GM18951 (cell line): ENCODE results near the gene TGFB1I1.
"Not testable (repeated sequence)": the region's sequence is repeated elsewhere in the genome, so short reads cannot be mapped to it uniquely, and the experiment has no call there.

Experiments used
- POLR2A ChIP-seq: IDR thresholded peaks from 4 replicates; pipeline ENCODE4 v1.6.1; 2011; ENCODE audit warnings: mild to moderate bottlenecking; ENCODE audit not compliant: insufficient read length, insufficient read depth; ENCODE audit errors: extremely low read depth
- in situ Hi-C: fragments of 300-500 bp; cut with MboI; formaldehyde crosslinking; loops from one replicate; pipeline ENCODE4 v1.12.0; 2022; ENCODE audit warnings: low sequenced_read_pairs, mixed read lengths, inconsistent platforms; ENCODE audit not compliant: unreplicated experiment

TGFB1I1 gene

DNA sequence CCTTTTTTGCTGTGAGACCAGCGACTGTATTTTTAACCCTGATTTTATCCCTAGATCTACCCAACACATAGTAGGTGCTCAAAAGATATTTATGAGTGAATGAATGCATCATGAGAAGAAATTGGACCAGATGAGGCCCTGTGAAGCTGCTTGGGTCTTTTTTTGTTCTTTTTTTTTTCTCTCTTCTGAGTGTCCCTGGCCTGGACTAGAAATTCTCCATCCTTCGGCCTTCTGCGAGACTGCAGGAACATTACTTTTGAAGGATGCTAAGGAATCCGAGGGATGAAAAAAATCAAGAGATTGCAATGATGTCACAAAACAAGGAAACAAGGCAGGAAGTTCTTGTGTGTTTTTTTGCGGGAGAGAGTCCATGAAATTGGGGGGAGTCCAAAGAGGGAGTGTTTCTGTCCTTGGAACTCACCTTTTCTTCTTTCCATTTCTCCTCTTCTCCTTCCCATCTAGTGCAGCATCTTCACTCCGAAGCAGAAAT lies 36.8 kb downstream of the TGFB1I1 start:
- no peak for TF ChIP-seq POLR2A

DNA sequence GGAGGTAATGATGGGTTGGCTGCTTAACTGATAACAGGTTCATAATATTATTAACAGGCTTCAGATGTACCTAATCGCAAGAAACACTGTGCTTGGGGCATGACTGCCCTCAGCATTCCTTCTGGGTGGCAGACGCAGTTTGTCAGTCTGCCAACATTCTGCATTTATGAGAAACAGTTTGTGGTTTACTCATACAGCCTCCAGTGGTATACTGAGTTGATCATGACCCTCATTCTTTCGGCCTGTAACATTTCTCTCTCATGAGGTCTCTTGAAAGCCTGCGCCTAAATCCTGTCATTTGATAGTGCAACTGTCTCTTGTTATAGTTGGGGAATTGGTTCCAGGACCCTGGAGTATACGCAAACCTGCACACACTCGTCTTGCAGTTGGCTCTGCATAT lies 41.2 kb downstream of the TGFB1I1 start:
- in situ Hi-C loops = no loop called here
- no peak for TF ChIP-seq POLR2A

More for the DNA sequence above, 36.8 kb downstream of the TGFB1I1 start:
- in situ Hi-C loops = loop anchor here (10.0 kb wide), 1 partner anchor 196 kb away; no protein-coding TSS in a partner anchor

DNA sequence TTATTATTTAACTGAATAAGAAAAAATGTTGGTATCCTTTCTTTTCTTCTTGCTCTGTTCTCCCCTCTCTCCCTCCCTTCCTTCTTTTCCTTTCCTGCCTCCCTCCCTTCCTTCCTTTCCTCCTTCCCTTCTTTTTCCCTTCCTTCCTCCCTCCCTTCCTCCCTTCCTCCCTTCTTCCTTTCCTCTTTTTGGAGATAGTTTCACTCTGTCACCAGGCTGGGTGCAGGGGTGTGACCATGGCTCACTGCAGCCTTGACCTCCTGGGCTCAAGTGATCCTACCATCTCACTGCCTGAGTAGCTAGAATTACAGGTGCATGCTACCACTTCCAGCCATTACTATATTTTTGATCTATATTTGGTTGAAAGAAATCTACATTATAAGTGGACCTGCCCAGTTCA lies 41.9 kb downstream of the TGFB1I1 start:
- TF ChIP-seq POLR2A = no peak
- in situ Hi-C loops = no loop called here

DNA sequence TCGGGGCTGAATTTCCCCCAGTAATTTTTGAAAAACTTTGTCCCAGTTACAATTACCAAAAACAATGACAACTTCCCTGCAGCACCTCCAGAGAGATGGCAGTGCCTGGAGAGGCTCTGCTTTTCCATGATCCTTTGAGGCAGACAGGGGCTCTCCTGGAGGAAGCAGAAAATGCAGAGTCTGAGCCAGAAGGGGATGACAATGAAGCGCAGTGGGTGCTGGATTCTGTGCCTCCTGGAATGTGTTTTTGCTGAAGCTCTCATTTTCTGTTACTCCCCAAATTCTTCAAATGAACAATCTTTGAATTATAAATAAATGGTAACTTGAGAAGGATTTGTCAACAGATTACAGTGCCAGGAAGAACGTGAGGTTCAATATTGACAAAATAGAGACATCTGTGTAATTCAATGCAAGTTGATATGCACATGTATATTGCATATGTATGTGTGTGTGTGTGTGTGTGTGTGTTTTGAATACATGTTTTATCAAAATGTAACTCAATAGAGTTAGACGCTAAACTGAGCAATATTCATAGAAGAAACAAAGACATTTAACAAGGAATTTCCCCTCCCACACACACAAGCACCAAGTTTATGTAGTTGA lies 45.9 kb downstream of the TGFB1I1 start:
- TF ChIP-seq POLR2A = no peak
- in situ Hi-C loops = no loop called here

DNA sequence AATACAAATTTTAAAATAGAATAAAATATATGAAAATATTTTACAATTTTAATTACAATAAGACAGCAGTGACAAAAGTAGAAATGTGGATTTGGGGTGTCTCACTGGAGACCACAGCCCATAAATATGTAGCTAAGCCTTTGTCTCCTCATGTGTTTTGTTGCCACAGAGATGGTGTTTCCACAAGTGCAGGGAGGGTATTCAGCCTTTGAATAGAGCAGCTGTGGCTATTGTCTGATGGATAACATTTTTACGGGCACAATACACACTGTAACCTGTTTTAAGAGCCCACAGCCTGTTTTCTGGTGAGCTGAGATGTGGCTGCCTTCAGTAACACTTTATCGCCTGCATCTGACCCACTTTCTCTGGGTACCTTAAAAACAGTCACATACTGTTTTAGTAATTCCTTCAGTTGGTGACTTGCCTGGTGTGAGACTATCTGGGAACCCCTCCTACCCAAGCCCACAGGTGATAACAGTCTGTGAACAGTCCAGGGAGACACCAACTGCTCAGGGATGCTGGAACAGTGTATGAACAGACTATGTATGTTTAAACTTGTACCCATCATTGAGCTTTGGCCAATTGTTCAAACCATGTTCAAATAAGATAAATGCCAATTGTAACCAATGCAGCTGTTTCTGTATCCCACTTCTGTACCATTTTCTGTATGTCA lies 47.9 kb downstream of the TGFB1I1 start:
- in situ Hi-C loops = no loop called here
- no peak for TF ChIP-seq POLR2A

DNA sequence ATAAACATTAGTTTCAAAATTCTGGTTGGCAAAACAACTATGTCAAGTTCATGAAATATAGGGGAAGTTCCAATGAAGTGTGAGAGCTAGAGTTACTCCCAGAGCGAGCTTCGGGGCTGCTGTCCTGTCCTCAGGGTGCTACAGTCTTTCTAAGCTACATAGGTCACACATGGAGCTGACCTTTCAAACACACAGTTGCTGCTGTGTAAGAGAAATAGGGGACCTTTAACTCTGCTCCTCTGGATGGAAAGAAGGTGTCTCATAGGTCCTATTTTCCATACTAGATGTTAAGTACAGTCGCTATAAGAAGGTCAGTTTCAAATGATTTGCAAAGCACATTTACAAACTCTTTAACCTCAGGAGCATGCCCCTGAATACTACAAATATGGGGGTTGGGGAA lies 49.4 kb downstream of the TGFB1I1 start:
- in situ Hi-C loops = no loop called here
- TF ChIP-seq POLR2A = no peak

DNA sequence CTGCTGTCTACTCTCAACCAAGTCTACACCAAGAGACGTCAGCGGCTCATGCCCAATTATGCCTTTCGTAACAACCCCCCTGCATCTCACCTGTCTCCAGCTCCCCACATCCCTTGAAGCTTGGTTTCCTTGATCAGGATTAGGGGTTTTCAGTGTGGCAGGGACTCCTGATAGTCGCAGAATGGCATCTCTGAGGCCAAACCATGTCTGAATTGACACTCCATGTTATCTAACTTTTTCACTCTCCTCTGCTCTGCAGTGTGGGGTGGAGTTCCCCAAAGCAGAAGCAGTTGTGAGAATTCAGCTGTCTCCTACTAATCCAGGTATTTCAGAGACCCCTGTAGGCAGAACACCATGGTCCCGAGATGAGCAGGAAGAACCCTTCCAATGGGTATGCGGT lies 50.1 kb downstream of the TGFB1I1 start:
- in situ Hi-C loops = no loop called here
- TF ChIP-seq POLR2A = no peak

DNA sequence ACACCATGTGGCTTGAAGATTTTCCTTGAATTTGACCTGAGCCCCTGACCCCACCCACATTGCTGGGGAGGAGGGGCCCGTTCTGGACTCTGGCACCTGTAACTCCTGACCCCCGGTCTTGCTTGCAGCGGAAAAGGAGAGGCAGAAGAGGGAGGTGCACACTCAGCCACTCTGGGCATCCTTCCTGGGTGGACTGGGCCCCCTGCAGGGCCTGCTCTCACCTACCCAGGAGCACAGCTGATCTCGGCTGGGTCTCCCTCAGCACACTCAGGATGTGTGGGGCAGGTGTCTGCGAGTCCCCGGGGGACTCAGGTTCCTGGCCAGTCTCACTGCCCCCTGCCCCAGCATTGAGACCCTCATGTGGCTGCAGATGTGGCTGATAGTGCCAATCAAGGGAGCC lies 51.8 kb downstream of the TGFB1I1 start:
- in situ Hi-C loops = not testable (repeated sequence)

DNA sequence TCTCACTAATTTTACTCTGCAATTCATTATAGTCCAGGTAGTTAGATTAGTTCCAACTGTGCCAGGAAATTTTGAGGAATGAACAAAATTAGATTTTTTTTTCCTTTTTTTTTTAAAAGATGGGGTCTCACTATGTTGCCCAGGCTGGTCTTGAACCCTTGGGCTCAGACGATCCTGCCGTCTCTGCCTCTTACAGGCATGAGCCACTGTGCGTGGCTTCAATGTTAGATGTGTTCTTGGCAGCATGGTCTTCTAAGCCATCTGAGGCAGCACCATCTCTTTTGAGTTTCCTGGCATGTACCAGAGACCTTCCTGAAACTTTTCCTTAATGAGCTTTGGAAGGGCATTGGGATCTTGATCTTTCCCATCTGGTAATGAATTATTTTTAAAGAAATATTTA lies 53.2 kb downstream of the TGFB1I1 start:
- TF ChIP-seq POLR2A = no peak
- in situ Hi-C loops = no loop called here
